H1 (cell line): ENCODE measurements around the gene KHSRP. TPM values are rescaled to one million over a fixed set of nuclear protein-coding genes. Genes with fewer than 3 reads are reported as not detected.

Experiments
- CTCF ChIA-PET: fragments of 300-600 bp; sonication (Branson Sonifier 250); formaldehyde crosslinking; loops from one replicate; lab custom pipeline; 2021; ENCODE audit not compliant: partially characterized antibody; lab: Charles Lee
- POLR2A ChIA-PET: fragments of 300-600 bp; sonication (Branson Sonifier 250); formaldehyde crosslinking; loops from one replicate; lab custom pipeline; 2021; ENCODE audit warnings: inconsistent platforms; ENCODE audit not compliant: partially characterized antibody; lab: Charles Lee
- DNase-seq, 2 experiments: peaks; one replicate each; pipeline versions ENCODE4 v3.0.0 to v3.0.0-alpha.2; 2010 to 2022; ENCODE audit warnings: low spot score in 2 of 2, low read depth in 1 of 2, mixed read lengths in 1 of 2
- FAIRE-seq: peaks from 2 replicates; lab custom pipeline; 2011; peaks lifted over from hg19 to GRCh38; lab: Jason Lieb, UNC
- H2AFZ ChIP-seq: 2 replicates; pipeline ENCODE4 v1.8.1; 2012; ENCODE audit warnings: low read length, inconsistent platforms
- H2AK5ac ChIP-seq: 2 replicates; pipeline ENCODE4 v1.6.1; 2013; ENCODE audit warnings: low read depth, low read length
- H2BK120ac ChIP-seq: replicated peaks from 2 replicates; pipeline ENCODE3; 2013; ENCODE audit warnings: low read depth, low read length, inconsistent platforms
- H2BK12ac ChIP-seq: 2 replicates; pipeline ENCODE4 v1.6.1; 2013; ENCODE audit warnings: low read depth, low read length
- H2BK15ac ChIP-seq: 2 replicates; pipeline ENCODE4 v1.6.1; 2013; ENCODE audit warnings: low read length
- H2BK20ac ChIP-seq: 2 replicates; pipeline ENCODE4 v1.6.1; 2013; ENCODE audit warnings: low read length
- H2BK5ac ChIP-seq: 2 replicates; pipeline ENCODE4 v1.6.1; 2013; ENCODE audit warnings: low read depth, low read length
- H3K14ac ChIP-seq: 2 replicates; pipeline ENCODE4 v1.6.1; 2013; ENCODE audit warnings: inconsistent platforms; ENCODE audit not compliant: insufficient read length
- H3K18ac ChIP-seq: 2 replicates; pipeline ENCODE4 v1.6.1; 2013; ENCODE audit warnings: low read length; ENCODE audit errors: extremely low read depth
- H3K23ac ChIP-seq: 2 replicates; pipeline ENCODE4 v1.6.1; 2013; ENCODE audit warnings: inconsistent platforms; ENCODE audit not compliant: insufficient read length
- H3K23me2 ChIP-seq: 2 replicates; pipeline ENCODE4 v1.6.1; 2013; ENCODE audit warnings: low read depth, low read length
- H3K27ac ChIP-seq: 2 replicates; pipeline ENCODE4 v1.6.1; 2011; ENCODE audit warnings: low read depth, low read length, inconsistent platforms
- H3K27me3 ChIP-seq, 4 experiments: replicated peaks in 1 of 4; 1 replicate in 1 of 4; 2 replicates in 3 of 4; pipeline versions ENCODE4 v1.6.1 to v1.8.1; 2011 to 2013; ENCODE audit warnings: low read length in 3 of 4, mild to moderate bottlenecking in 3 of 4, inconsistent platforms in 2 of 4, mixed read lengths in 2 of 4, moderate library complexity in 1 of 4; ENCODE audit not compliant: control insufficient read depth in 3 of 4, insufficient read depth in 3 of 4; ENCODE audit errors: extremely low read depth in 1 of 4
- H3K36me3 ChIP-seq, 4 experiments: 2 replicates each; pipeline versions ENCODE4 v1.6.1 to v1.8.1; 2011 to 2013; ENCODE audit warnings: mild to moderate bottlenecking in 4 of 4, low read length in 3 of 4, moderate library complexity in 2 of 4, control low read depth in 1 of 4, inconsistent platforms in 1 of 4; ENCODE audit not compliant: insufficient read depth in 4 of 4, control insufficient read depth in 2 of 4
- H3K4ac ChIP-seq: replicated peaks from 2 replicates; pipeline ENCODE3; 2013; ENCODE audit warnings: low read length, low read depth, mixed read lengths, inconsistent platforms; ENCODE audit not compliant: insufficient read length
- H3K4me1 ChIP-seq, 4 experiments: replicated peaks in 1 of 4; 1 replicate in 1 of 4; 2 replicates in 3 of 4; pipeline versions ENCODE4 v1.6.1 to v1.8.1; 2011 to 2013; ENCODE audit warnings: low read length in 3 of 4, inconsistent platforms in 2 of 4, mixed read lengths in 1 of 4; ENCODE audit not compliant: insufficient read depth in 4 of 4, control insufficient read depth in 3 of 4
- H3K4me2 ChIP-seq, 2 experiments: 2 replicates each; pipeline versions ENCODE4 v1.6.1 to v1.8.1; 2011 to 2013; ENCODE audit warnings: low read depth in 2 of 2, low read length in 2 of 2, control low read depth in 1 of 2, inconsistent platforms in 1 of 2, mild to moderate bottlenecking in 1 of 2; ENCODE audit not compliant: insufficient read depth in 1 of 2
- H3K4me3 ChIP-seq, 4 experiments: fragments of 200-600, 300-600 bp in 1 of 4; sonication (generic), shearing (Covaris generic), sonication (Bioruptor Twin) in 1 of 4; 2 replicates each; pipeline versions ENCODE4 v1.5.1 to v1.8.1; 2011 to 2016; ENCODE audit warnings: low read length in 4 of 4, low read depth in 3 of 4, control low read depth in 2 of 4, inconsistent platforms in 2 of 4, mild to moderate bottlenecking in 2 of 4, mixed read lengths in 1 of 4, moderate library complexity in 1 of 4; ENCODE audit not compliant: insufficient read depth in 2 of 4; ENCODE audit errors: extremely low read depth in 1 of 4
- H3K56ac ChIP-seq: replicated peaks from 2 replicates; pipeline ENCODE3; 2013; ENCODE audit warnings: low read depth, mild to moderate bottlenecking, mixed read lengths, low read length, inconsistent platforms; ENCODE audit not compliant: insufficient read length
- H3K79me1 ChIP-seq: 2 replicates; pipeline ENCODE4 v1.6.1; 2013; ENCODE audit warnings: low read depth, low read length, control low read depth
- H3K79me2 ChIP-seq, 2 experiments: 2 replicates each; pipeline versions ENCODE4 v1.6.1 to v1.8.1; 2012 to 2013; ENCODE audit warnings: low read length in 2 of 2, mild to moderate bottlenecking in 2 of 2, inconsistent platforms in 1 of 2; ENCODE audit not compliant: insufficient read depth in 2 of 2, control insufficient read depth in 1 of 2
- H3K9ac ChIP-seq, 4 experiments: replicated peaks in 1 of 4; 1 replicate in 1 of 4; 2 replicates in 3 of 4; pipeline versions ENCODE4 v1.6.1 to v1.8.1; 2011 to 2013; ENCODE audit warnings: low read depth in 3 of 4, low read length in 3 of 4, control low read depth in 2 of 4, mild to moderate bottlenecking in 2 of 4, moderate library complexity in 2 of 4, inconsistent platforms in 1 of 4; ENCODE audit errors: extremely low read depth in 1 of 4
- H3K9me3 ChIP-seq, 2 experiments: 2 replicates each; pipeline versions ENCODE4 v1.6.1 to v1.8.1; 2012 to 2013; ENCODE audit warnings: mild to moderate bottlenecking in 2 of 2, moderate library complexity in 2 of 2, control low read depth in 1 of 2, inconsistent platforms in 1 of 2, low read depth in 1 of 2, low read length in 1 of 2, mixed read lengths in 1 of 2; ENCODE audit not compliant: insufficient read depth in 2 of 2
- H4K20me1 ChIP-seq, 2 experiments: replicated peaks in 1 of 2; 2 replicates each; pipeline versions ENCODE3 to v1.8.1; 2011 to 2013; ENCODE audit warnings: inconsistent platforms in 2 of 2, low read length in 2 of 2, mild to moderate bottlenecking in 1 of 2; ENCODE audit not compliant: insufficient read depth in 2 of 2, control insufficient read depth in 1 of 2
- H4K5ac ChIP-seq: 2 replicates; pipeline ENCODE4 v1.6.1; 2013; ENCODE audit warnings: low read length, low read depth, mixed read lengths, inconsistent platforms; ENCODE audit not compliant: insufficient read length
- H4K8ac ChIP-seq: 2 replicates; pipeline ENCODE4 v1.8.0; 2013; ENCODE audit warnings: mild to moderate bottlenecking, moderate library complexity, low read length, inconsistent platforms; ENCODE audit not compliant: insufficient read depth; ENCODE audit errors: extremely low read depth
- H4K91ac ChIP-seq: replicated peaks from 2 replicates; pipeline ENCODE3; 2013; ENCODE audit warnings: low read length, mixed read lengths, inconsistent platforms; ENCODE audit not compliant: insufficient read length
- JUND ChIP-seq: IDR thresholded peaks from 2 replicates; pipeline ENCODE4 v1.6.1; 2011; ENCODE audit warnings: mild to moderate bottlenecking, improper control_type of control experiment, low read length
- PHF8 ChIP-seq: fragments of 200-600 bp; sonication (generic); conservative IDR thresholded peaks from 2 replicates; pipeline ENCODE4 v1.7.1; 2012; ENCODE audit warnings: low read depth, mild to moderate bottlenecking, inconsistent platforms, low read length, moderate library complexity
- RAD21 ChIP-seq, 2 experiments: IDR thresholded peaks in 1 of 2; conservative IDR thresholded peaks in 1 of 2; 2 replicates each; pipeline ENCODE4 v1.6.1; 2011; ENCODE audit warnings: low read depth in 2 of 2, low read length in 2 of 2, improper control_type of control experiment in 1 of 2, inconsistent platforms in 1 of 2, mild to moderate bottlenecking in 1 of 2, moderate library complexity in 1 of 2
- RBBP5 ChIP-seq: IDR thresholded peaks from 2 replicates; pipeline ENCODE4 v1.7.1; 2012; ENCODE audit warnings: low read depth, mild to moderate bottlenecking, inconsistent platforms, low read length, moderate library complexity, borderline replicate concordance
- SAP30 ChIP-seq: fragments of 300-600 bp; sonication (generic); IDR thresholded peaks from 2 replicates; pipeline ENCODE4 v1.7.1; 2012; ENCODE audit warnings: low read length, moderate library complexity, mild to moderate bottlenecking, inconsistent platforms; ENCODE audit not compliant: insufficient read depth, insufficient replicate concordance
- SIRT6 ChIP-seq: IDR thresholded peaks from one replicate; pipeline ENCODE4 v1.7.1; 2012; ENCODE audit warnings: low read length, inconsistent platforms
- SP2 ChIP-seq: IDR thresholded peaks from 2 replicates; pipeline ENCODE4 v1.6.1; 2012; ENCODE audit warnings: mild to moderate bottlenecking, low read length, inconsistent platforms
- TAF7 ChIP-seq: optimal IDR thresholded peaks from 2 replicates; pipeline ENCODE3; 2011; ENCODE audit warnings: low read depth, mild to moderate bottlenecking, inconsistent platforms, low read length, moderate library complexity, borderline replicate concordance
- WGBS, 2 experiments: shearing (Covaris generic) in 1 of 2; methylation state at CpG; one replicate each; pipeline versions ENCODE4 v1.1.6 to v1.1.7; 2013 to 2015; ENCODE audit warnings: low lambda C conversion rate in 2 of 2, mixed read lengths in 2 of 2, inconsistent platforms in 1 of 2, low coverage in 1 of 2, missing lambda C conversion rate in 1 of 2; ENCODE audit not compliant: insufficient replicate concordance in 2 of 2, insufficient coverage in 1 of 2, insufficient read length in 1 of 2; ENCODE audit errors: extremely low coverage in 1 of 2, missing lambda C conversion rate in 1 of 2; 5-methylcytosine and 5-hydroxymethylcytosine counted together
- polyA plus RNA-seq, 7 experiments: library from polyadenylated mRNA; depleted of rRNA in 3 of 7; stranded (reverse) in 5 of 7; unstranded in 2 of 7; fragments of >200 nt in 5 of 7; fragments of 200-250 nt in 2 of 7; gene quantifications; 1 replicate in 5 of 7; 2 replicates in 1 of 7; 4 replicates in 1 of 7; pipeline versions ENCODE4 v1.2.1 to v1.2.3, GENCODE V29; 2011 to 2013; ENCODE audit warnings: missing spikeins in 2 of 7, mixed read lengths in 2 of 7
- total RNA-seq: library from RNA; stranded (reverse); fragmentation: NEBNext Ultra II Directional; extraction: Animal tissue kit (Norgen Biotek cat#: 25700); gene quantifications from 2 replicates; pipeline ENCODE4 v1.2.1, GENCODE V29; 2021

The KHSRP gene
- total and polyA plus RNA-seq, 2 of the 8 experiments (the other 6 are each of a cell fraction or from before 2014, with no cell fraction given), result 143 to 573 TPM

- H3K4ac ChIP-seq, result no peak overlapping the region
- no peak overlapping the region for H2BK15ac ChIP-seq
- H3K18ac ChIP-seq, result no peak overlapping the region; the same call in 1 of the 2 replicates
- no peaks in the 10 kb centered on the region for H3K27me3 ChIP-seq
- H4K20me1 ChIP-seq, result peaks cover 0 to 6% of the 10 kb centered on the region in 2 experiments
- no peak overlapping the region for H3K9ac ChIP-seq
- H3K9me3 ChIP-seq, result peaks cover 5 to 11% of the 10 kb centered on the region in 2 experiments; a peak in 2 of 4 replicates
- H4K5ac ChIP-seq, result no peak overlapping the region
- no peak overlapping the region for H3K27ac ChIP-seq
- H3K23ac ChIP-seq, result no peak overlapping the region
- H3K14ac ChIP-seq, result no peak overlapping the region
- H3K79me2 ChIP-seq, result no peaks in the 10 kb centered on the region
- H3K36me3 ChIP-seq, result peaks cover 12 to 32% (median 24%) of the 10 kb centered on the region in 4 experiments; a peak in 6 of 8 replicates
- peaks cover 4% of the 10 kb centered on the region; the same call in 1 of the 2 replicates for H3K23me2 ChIP-seq
- H2BK120ac ChIP-seq, result no peak overlapping the region
- POLR2A ChIA-PET, result interaction anchor here (0.6 to 9.9 kb wide), 4 partner anchors 14 to 1074 kb away, joined by 3 to 81 read pairs (median 4); partner anchors contain the start of gene GTF2F1
- no peak overlapping the region for H3K4me3 ChIP-seq
- no peak overlapping the region for H4K8ac ChIP-seq
- no peak overlapping the region for H2AK5ac ChIP-seq
- peaks cover 0 to 11% (median 7%) of the 10 kb centered on the region in 4 experiments; a peak in 5 of 7 replicates for H3K4me1 ChIP-seq
- no peak overlapping the region for H2BK12ac ChIP-seq
- CTCF ChIA-PET, result interaction anchor here (0.7 to 1.3 kb wide), 2 partner anchors 47 to 62 kb away, joined by 3 read pairs; no protein-coding TSS in a partner anchor
- H2BK20ac ChIP-seq, result no peak overlapping the region
- H3K4me2 ChIP-seq, result no peak overlapping the region
- no peak overlapping the region for H2BK5ac ChIP-seq
- DNase-seq (no peak), FAIRE-seq (no peak)
- no peak overlapping the region for H3K56ac ChIP-seq
- H4K91ac ChIP-seq, result no peak overlapping the region
- H3K79me1 ChIP-seq, result no peaks in the 10 kb centered on the region
- no peak overlapping the region for H2AFZ ChIP-seq
- 87% methylated on average over 19 of the region's 19 CpGs; no CpG with 5 or more reads in 1 of the 2 experiments for WGBS, 2 experiments
- TF ChIP-seq SP2, result no peak
- no peak for TF ChIP-seq TAF7
- TF ChIP-seq RBBP5, result no peak
- no peak for TF ChIP-seq SAP30
- no peak for TF ChIP-seq PHF8
- no peak for TF ChIP-seq SIRT6
- TF ChIP-seq JUND, result no peak
- no peak for TF ChIP-seq RAD21 (IDR thresholded peaks at IDR 0.05 in 1 of 2, conservative IDR thresholded peaks at IDR 0.05 in 1 of 2; ENCODE audit: low read depth in 2 of 2, low read length in 2 of 2)
Measured at GRCh38 chr19:6376512-6377190, 48.0 kb downstream of the KHSRP start.
